ENCODE data around the gene TSN. TPM values are rescaled to one million over a fixed set of nuclear protein-coding genes. Genes with fewer than 3 reads are reported as not detected.
"Not testable (repeated sequence)": the region's sequence is repeated elsewhere in the genome, so short reads cannot be mapped to it uniquely, and the experiment has no call there.

Gene TSN
- total RNA-seq, 1 donor from 2014 or later, result 60.4 TPM

- TF ChIP-seq CTCF (IDR thresholded peaks at IDR 0.05; ENCODE audit: unreplicated experiment), result no peak
- no peak overlapping the region for H3K27ac Mint-ChIP-seq
- H3K4me3 Mint-ChIP-seq, result no peak overlapping the region
- peaks cover 3% of the 10 kb centered on the region for H3K27me3 Mint-ChIP-seq (ENCODE audit: low read depth)
- peaks cover 3% of the 10 kb centered on the region for H3K4me1 Mint-ChIP-seq
- H3K36me3 Mint-ChIP-seq, result no peaks in the 10 kb centered on the region
- no peaks in the 10 kb centered on the region for H3K9me3 Mint-ChIP-seq
- DNase-seq (ENCODE audit: low spot score in 2 of 2, unreplicated experiment in 2 of 2), result no peak
These were observed 44.8 kb upstream of the TSN start for GRCh38 chr2:121710470-121711170.

- H3K4me1 Mint-ChIP-seq; H3K27me3 Mint-ChIP-seq (ENCODE audit: low read depth); H3K36me3 Mint-ChIP-seq; H3K9me3 Mint-ChIP-seq; DNase-seq (ENCODE audit: low spot score in 2 of 2, unreplicated experiment in 2 of 2); H3K4me3 Mint-ChIP-seq; H3K27ac Mint-ChIP-seq: not testable (repeated sequence)
These were observed 44.0 kb upstream of the TSN start for GRCh38 chr2:121711481-121711880.

GRCh38 chr2:121716126-121716525, 39.3 kb upstream of the TSN start:
- Mint-ChIP-seq H3K36me3 (no peaks in the 10 kb centered on the region), H3K4me1 (no peaks in the 10 kb centered on the region), H3K4me3 (no peak overlapping the region), H3K27ac (no peak overlapping the region), H3K27me3 (ENCODE audit: low read depth) (peaks cover 3% of the 10 kb centered on the region), H3K9me3 (no peaks in the 10 kb centered on the region)
- TF ChIP-seq CTCF (IDR thresholded peaks at IDR 0.05; ENCODE audit: unreplicated experiment), result no peak
- no peak for DNase-seq (ENCODE audit: low spot score in 2 of 2, unreplicated experiment in 2 of 2)

- peaks cover 3% of the 10 kb centered on the region for H3K27me3 Mint-ChIP-seq (ENCODE audit: low read depth)
- DNase-seq (ENCODE audit: low spot score in 2 of 2, unreplicated experiment in 2 of 2), result no peak
- TF ChIP-seq CTCF (IDR thresholded peaks at IDR 0.05; ENCODE audit: unreplicated experiment), result no peak
- no peaks in the 10 kb centered on the region for H3K9me3 Mint-ChIP-seq
- H3K27ac Mint-ChIP-seq, result no peak overlapping the region
- H3K36me3 Mint-ChIP-seq, result no peaks in the 10 kb centered on the region
- no peak overlapping the region for H3K4me3 Mint-ChIP-seq
- H3K4me1 Mint-ChIP-seq, result no peaks in the 10 kb centered on the region
These were observed 37.9 kb upstream of the TSN start for GRCh38 chr2:121717529-121717928.

DNA sequence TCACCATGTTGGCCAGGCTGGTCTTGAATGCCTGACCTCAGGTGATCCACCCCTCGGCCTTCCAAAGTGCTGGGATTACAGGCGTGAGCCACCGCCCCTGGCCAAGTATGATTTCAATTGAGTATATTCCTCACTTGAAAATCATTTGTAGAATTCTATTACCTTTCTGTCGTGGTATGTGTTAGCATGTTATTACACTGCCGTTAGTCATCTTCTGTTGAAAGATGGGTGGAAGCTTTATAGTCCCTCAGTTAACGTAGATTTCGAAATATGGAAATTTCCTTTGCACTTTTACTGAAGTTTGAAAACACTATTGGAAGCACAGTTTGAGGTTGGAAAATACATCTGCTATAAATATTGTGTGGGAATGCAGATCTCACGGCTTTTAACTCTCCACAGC, 33.5 kb upstream of the TSN start:
- TF ChIP-seq CTCF (IDR thresholded peaks at IDR 0.05; ENCODE audit: unreplicated experiment), result no peak
- no peaks in the 10 kb centered on the region for H3K9me3 Mint-ChIP-seq
- DNase-seq (ENCODE audit: low spot score in 2 of 2, unreplicated experiment in 2 of 2), result no peak
- H3K27me3 Mint-ChIP-seq (ENCODE audit: low read depth), result no peaks in the 10 kb centered on the region
- H3K4me3 Mint-ChIP-seq, result no peak overlapping the region
- no peaks in the 10 kb centered on the region for H3K4me1 Mint-ChIP-seq
- H3K36me3 Mint-ChIP-seq, result peaks cover 3% of the 10 kb centered on the region
- no peak overlapping the region for H3K27ac Mint-ChIP-seq

GRCh38 chr2:121722479-121722878, 33.0 kb upstream of the TSN start:
- no peak overlapping the region for H3K27ac Mint-ChIP-seq
- TF ChIP-seq CTCF (IDR thresholded peaks at IDR 0.05; ENCODE audit: unreplicated experiment), result no peak
- DNase-seq (ENCODE audit: low spot score in 2 of 2, unreplicated experiment in 2 of 2), result no peak
- H3K4me3 Mint-ChIP-seq, result no peak overlapping the region
- H3K36me3 Mint-ChIP-seq, result peaks cover 7% of the 10 kb centered on the region
- H3K4me1 Mint-ChIP-seq, result no peaks in the 10 kb centered on the region
- no peaks in the 10 kb centered on the region for H3K9me3 Mint-ChIP-seq
- H3K27me3 Mint-ChIP-seq (ENCODE audit: low read depth), result no peaks in the 10 kb centered on the region
